Stimulated activated CD4-positive, alpha-beta T cell treated with anti-CD3 and anti-CD28 coated beads, Interleukin-15, amount 100 ng/mL, for 1 hour (primary cell): ENCODE measurements around the gene CCND1.
"Not testable (repeated sequence)": the region's sequence is repeated elsewhere in the genome, so short reads cannot be mapped to it uniquely, and the experiment has no call there.

ENCODE experiments used
- DNase-seq, 2 donors: peaks; one replicate each; pipeline ENCODE4 v3.0.0-alpha.2; 2020; ENCODE audit warnings: low read depth in 1 of 2, low spot score in 1 of 2

The CCND1 gene

DNA sequence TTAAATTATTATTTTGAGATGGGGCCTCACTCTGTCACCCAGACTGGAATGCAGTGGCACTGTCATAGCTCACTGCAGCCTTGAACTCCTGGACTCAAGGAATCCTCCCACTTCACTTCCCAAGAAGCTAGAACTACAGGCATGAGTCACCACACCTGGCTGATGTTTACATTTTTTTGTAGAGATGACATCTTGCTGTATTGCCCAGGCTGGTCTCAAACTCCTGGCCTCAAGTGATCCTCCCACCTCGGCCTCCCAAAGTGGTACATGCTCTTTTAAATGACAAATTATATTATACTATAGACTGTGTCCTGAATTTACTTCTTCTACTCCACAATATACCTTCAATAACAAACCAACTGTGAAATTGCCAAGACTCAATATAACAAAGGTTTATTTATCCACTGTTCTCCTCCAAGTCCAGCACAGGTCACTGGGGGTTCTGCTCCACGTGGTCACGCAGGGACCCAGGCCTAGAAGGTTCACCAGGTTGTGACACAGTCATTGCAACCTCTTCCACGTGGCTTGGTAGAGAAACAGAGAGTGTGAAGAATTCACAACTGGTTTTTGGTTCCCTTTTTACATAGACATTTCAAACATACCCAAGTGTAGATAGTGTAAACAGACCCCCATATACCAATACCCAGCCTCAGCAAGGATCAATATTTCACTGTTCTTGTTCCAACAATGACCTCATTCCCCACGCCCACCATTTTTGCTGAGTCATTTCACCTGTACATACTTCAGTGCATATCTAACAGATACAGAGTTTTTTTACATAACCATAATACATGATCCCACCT, 47.2 kb downstream of the CCND1 start:
- DNase-seq = not testable (repeated sequence)

DNA sequence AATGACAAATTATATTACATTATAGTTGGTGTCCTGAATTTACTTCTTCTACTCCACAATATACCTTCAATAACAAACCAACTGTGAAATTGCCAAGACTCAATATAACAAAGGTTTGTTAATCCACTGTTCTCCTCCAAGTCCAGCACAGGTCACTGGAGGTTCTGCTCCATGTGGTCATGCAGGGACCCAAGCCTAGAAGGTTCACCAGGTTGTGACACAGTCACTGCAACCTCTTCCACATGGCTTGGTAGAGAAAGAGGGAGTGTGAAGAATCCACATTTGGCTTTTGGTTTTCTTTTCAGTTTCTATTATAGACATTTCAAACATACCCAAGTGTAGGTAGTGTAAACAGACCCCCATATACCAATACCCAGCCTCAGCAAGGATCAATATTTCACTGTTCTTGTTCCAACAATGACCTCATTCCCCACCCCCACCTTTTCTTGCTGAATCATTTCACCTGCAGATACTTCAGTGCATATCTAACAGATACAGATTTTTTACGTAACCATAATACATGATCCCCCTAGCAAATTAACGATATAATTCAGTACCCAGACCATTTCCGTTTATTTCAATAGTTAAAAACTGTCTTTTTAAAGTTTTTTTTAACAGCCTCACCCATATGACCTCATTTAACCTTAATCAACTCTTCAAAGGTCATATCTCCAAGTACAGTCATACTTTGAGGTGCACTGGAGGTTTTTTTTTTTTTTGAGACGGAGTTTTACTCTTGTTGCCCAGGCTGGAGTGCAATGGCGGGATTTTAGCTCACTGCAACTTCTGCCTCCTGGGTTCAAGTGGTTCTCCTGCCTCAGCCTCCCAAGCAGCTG, 48.7 kb downstream of the CCND1 start:
- DNase-seq = no peak

DNA sequence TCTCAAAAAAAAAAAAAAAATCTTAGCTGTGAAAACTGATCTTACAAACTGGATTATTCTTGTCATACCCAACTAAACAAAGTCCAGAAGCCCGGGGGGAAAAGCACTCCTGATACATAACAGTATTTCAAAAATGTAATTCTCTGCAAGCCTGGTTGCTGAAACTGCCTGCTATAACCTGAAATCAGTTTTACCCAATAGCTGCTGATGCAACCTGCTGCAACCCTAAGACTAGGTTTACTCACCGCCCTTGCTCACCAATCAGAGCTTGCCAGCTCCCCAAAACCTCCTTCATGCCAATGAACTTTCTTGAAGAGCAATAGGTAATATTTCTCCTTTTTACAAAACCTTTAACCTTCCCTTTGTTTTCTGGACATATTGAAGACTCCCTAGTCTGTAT, 50.5 kb downstream of the CCND1 start:
- no peak for DNase-seq

DNA sequence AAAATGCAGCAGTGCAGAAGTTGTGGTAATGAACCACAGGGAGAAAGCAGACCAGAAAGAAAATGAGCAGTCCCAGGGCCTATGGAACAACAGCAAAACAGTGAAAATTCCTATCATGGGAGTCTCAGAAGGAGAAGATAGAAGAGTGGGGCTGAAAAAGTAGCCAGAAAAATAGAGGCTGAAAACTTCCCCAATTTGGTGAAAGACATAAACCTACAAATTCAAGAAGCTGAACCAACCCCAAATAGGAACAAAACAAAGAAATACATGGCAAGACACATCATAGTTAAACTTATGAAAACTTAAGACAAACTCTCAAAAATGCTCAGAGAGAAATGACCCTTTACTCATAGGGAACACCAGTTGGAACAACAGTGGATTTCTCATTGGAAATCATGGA, 51.5 kb downstream of the CCND1 start:
- DNase-seq = no peak

DNA sequence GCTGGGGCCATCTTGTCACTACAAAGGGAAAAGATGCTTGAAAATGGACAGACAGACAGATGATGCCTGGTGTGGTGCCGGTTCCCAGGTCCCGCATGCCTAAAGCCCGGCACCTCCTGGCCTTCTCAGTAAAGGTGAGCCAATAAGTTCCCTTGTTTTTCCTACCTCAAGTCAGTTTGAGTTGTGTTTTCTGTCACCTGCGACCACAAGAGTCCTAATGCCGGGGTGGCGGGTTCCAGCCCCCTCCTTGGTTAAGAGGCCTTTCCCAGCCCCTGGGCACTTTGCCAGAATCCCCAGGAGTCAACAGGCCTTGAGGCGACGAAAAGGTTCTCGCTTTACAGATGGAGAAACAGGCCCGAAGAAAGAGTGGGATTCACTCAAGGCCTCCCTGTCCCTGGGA, 53.8 kb downstream of the CCND1 start:
- DNase-seq = no peak

DNA sequence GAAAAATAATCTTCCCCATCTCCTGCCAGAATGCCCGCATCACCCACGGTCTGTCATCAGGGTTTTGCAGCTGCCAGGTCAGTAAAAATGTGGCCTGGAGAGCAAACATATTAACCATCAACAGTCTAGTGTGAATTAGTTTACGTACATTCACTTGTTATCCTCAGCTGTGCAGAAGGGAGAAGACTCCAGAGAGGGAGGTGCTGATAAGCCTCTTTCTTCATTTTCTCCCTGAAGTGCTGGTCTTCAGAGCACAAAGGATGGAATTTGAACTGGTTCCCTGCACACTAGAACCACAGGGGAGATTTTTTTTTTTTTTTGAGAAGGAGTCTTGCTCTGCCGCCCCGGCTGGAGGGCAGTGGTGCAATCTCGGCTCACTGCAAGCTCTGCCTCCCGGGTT, 54.6 kb downstream of the CCND1 start:
- DNase-seq = no peak

DNA sequence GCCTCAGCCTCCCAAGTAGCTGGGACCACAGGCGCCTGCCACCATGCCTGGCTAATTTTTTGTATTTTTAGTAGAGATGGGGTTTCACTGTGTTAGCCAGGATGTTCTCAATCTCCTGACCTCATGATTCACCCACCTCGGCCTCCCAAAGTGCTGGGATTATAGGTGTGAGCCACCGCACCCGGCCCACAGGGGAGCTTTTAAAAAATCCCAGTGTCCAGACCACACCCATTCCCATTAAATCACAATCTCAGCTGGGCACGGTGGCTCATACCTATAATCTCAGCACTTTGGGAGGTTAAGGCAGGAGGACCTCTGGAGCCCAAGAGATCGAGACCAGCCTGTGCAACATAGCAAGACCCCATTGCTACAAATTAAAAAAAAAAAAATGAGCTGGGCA, 55.0 kb downstream of the CCND1 start:
- not testable (repeated sequence) for DNase-seq

DNA sequence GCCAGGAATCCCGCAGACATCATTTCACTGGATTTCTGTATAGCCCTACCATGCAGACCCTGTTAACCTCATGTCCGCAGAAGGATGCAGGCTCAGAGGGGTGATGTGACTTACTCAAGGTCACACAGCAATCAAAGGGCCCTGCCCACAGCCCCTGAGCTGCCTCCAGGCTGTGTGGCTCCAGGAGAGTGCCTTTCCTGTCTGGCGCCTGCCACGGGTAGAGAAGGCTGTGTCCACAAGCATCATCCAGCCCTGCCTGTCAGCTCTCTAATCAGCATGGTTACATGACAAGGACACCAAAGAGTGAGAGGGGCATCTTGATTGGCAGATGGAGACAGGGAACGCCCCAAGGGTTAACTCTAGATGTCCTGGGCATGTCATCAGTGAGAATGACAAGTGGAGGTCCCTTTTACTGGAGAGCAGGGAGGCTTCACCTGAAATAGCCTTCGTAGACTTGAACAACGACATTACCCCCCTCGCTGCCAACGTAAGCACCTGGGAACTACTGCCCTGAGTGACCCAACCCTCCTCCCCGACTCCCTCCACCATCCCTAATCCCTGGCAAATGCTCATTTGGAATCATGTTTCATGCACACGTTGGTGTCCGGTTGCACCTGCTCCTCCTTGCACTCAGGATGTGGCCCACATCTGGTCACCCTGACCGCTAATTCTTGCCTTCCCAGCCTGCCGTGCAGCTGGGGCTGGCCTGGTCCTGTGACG, 56.0 kb downstream of the CCND1 start:
- no peak for DNase-seq

DNA sequence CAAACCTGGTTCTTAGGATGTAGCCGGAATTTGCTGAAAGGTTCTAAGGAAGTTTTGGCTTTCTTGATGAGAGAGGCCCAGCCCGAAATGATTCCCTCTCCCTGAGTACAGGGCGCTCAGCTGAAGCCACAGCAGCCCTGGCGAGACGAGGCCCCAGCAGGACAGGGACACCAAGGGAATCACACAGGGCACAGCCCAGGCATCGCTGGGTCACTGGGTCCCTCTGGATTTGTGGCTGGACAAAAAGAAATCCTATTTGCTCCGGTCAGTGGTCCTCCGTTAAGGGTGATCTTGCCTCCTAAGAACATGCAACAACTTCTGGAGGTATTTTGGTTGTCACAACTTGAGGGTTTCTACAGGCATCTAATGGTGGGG, 56.5 kb downstream of the CCND1 start:
- DNase-seq = no peak

DNA sequence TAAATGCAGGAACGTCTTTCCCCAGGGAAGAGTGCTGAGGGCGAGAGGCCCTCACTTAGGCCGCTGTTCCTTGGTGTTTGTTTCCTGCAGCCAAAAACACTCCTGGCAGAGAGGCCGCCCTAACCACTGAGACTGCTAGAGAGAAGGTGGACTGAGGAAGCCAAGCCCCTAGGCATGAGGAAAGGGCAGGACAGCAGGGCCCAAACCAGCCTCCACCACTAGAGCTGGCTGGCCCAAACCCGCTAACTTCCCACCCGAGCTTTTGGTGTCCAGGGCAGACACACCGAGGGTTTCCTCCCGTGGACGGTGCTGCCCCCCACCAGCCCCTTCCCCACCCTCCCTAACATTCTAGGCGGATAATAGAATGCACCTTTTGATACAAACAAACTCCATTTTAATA, 56.9 kb downstream of the CCND1 start:
- DNase-seq = no peak

DNA sequence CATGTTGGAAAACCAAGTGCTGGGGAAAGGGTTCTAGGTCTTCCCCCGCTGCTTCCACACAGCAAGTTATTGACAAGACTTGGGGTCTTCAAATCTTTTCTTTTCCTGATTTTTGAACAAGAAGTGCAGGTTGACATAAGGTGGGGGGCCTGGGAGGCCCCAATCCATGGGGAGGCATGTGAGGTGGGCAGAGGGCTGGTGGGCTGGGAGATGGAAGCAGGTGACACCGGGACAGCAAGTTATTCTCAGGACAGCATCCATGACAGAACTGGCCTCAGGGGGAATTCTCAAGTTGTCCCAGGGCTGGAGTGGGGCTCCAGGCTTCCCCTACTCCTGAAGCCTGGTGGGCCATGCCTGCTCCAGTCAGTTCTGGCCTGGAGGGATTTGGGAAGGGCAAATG, 57.4 kb downstream of the CCND1 start:
- no peak for DNase-seq

DNA sequence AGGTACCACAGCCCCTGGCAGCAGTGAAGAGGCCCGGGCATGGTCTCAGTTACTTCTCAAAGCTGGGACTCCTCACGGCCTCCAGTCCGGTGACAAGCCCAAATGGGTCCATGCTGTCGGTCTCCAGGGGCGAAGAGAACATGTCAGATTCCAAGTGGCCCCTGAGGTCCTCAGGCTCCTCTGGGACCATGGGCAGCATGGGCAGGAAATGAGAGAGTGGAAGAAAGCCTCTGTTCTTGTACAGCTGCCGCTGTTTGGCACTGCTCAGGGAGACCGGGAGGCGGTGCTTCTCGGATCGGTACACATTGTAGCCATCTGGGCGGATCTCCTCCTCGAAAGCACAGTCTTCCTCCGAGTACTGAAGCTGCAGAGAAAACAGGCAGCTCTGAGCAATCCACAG, 58.3 kb downstream of the CCND1 start:
- DNase-seq = no peak

DNA sequence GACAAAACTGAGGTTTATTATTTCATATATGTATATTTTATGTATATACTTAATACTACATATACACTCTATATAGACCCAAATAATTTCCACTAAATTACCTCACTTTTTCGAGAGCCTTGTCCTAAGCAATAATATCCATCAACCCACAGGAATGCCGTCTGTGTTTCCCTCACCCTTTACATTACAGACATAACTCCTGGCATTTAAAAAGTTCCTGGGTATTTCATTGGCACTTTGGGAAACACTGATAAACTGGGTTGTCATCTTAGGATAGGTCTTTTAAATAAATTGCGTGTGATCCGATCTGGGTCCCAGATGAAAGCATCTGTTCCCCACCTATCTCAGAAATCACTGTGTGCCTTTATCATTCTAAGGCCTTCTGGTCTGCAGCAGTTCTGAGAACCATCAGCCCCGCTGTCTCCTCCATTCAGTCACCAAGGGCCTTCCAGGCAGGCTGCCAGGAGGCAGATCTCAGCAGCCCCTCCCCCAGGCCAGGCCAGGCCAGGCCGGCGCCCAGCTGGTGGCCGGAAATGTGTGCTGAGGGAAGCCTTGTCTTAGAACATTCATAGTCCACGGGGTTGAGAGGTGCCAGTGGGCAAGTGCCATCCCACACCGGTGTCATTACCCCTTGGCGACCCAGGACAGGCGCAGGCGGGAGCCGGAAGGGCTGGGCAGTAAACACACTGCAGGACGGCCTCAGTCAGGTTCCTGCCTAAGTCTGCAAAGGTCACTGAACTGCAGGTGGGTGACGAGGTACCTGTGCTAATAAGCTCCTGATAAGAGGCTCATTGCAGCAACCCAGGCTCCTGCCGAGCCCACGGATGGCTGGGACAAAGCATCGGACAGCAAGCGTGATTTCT, 59.6 kb downstream of the CCND1 start:
- no peak for DNase-seq

DNA sequence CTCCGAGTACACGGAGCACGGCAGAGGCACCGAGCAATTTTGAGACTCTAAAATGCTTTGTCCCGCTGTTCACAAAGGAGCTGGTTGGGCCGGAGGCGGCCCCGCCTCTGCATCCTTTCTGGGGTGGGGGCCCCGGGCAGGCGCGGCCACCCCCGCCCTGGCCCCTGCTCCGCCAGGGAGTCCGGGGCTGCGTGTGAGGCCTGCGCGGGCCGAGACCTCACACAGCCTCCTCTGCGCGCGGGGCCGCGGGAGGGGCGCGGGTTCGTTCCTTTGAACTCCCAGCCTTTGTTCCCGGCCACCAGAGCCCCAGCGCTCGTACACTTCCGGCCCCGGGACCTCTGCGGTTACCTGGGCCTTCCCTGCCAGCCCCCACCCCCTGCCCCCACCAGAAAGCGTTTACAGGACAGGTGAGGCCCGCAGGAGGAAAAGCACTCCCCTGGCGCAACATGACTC, 61.3 kb downstream of the CCND1 start:
- DNase-seq = no peak

DNA sequence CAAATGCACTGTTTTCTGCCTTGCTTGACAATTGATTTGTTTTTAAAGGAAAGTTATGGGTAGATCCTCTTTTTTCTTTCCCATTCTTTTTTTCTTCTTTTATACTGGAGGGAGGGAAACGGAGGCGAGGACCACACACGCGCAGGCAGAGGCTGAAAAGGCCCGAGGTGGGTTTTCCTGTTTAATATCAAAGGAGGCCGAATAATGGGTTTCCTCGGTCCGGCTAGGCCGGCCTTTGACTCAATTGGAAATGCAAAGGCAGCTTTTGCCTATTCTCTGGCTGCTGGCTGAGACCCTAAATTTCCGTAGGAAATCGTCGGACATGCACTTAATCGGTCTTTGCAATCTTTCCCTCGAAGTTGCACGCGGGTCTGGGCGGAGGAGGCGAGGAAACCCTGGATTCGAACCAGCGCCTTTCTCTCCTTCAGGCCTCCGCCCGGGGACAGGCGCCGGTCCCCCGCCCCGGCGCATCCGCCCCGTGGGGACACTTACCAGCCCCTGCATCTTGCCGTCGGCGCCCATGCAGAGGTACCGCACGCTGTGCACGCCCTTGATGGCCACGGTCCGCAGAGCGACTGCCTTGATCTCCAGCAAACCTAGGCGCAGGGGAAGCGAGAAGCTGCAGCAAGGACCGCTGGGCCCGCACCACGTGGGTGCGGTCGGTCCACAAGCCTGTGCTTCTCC, 62.0 kb downstream of the CCND1 start:
- DNase-seq = no peak

DNA sequence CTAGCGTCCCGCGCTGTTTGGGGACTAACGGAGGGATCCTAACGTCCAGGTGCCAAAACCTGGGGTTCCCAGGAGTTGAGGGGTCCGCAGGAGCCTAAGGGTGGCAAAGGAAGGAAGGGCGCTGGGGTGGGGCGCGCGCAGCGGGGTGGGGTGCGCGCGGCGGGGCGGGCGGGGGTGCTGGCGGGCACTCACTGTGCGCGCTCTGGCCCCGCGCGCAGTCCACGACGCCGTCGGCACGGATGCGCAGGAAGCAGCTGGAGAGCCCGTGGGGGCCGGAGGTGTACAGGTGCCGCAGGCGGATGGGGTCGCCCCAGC, 62.5 kb downstream of the CCND1 start:
- no peak for DNase-seq
